ENCODE data around the gene ARID1B. TPM values are rescaled to one million over a fixed set of nuclear protein-coding genes. Genes with fewer than 3 reads are reported as not detected.

ARID1B gene
- total and polyA plus RNA-seq, 9 of the 15 experiments (the other 6 are each of a cell fraction or from before 2014, with no cell fraction given), result 12.5 to 50.5 (median 25.8) TPM

DNA sequence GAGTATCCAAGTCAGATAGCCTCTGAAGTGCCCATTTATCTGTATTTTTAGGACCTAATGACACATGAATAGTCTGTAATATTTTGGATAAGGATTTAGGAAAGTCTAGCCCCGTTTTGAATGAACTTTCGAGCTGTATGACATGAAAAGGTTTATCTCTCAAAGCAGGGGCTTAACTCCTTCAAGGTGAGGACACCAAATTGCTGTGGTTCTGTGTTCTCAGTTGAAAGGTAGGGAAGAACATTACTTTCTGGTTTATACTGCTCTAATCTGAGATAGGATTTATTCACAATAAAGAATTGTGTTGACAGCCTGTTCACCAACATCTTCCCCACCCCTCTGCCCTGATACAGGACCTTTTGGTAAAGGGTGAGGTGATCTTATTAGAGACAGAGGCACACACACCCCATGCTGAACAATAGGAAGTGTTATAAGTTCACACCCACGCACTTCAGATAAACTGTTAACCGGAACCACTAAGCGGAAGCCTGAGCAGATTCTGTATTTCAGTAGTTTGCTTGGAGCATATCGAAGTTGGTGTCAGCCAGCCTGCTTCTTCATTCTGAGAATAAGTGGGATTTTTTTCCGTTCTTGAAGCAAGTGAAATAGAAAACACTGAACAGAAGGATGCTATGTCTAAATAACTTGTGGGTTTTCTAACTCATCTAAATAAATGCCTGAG is 322.9 kb downstream of the ARID1B start (continued):
- TF ChIP-seq MEF2D (tag; conservative IDR thresholded peaks at IDR 0.05; ENCODE audit: low read depth) (no peak), POLR2AphosphoS5 (IDR thresholded peaks at IDR 0.05; ENCODE audit: control insufficient read depth, insufficient read depth, low read depth, low read length) (no peak), SAP30 (IDR thresholded peaks at IDR 0.05; ENCODE audit: borderline replicate concordance, insufficient read depth, low read depth, low read length, poor library complexity, severe bottlenecking) (no peak), POLR3G (IDR thresholded peaks at IDR 0.05; ENCODE audit: extremely low read depth, insufficient read length, insufficient replicate concordance) (no peak), ZNF79 (CRISPR knock-in tag; IDR thresholded peaks at IDR 0.05; ENCODE audit: low read depth) (no peak), ZNF12 (CRISPR knock-in tag; IDR thresholded peaks at IDR 0.05) (no peak), NR2C2 (CRISPR knock-in tag; IDR thresholded peaks at IDR 0.05) (no peak), NR2C2 (tag; IDR thresholded peaks at IDR 0.05) (peak; percentile 78), ZNF668 (CRISPR knock-in tag; IDR thresholded peaks at IDR 0.05) (no peak), KLF1 (tag; IDR thresholded peaks at IDR 0.05) (peak; percentile 33; the same call in 1 of the 2 replicates), CREM (IDR thresholded peaks at IDR 0.05; ENCODE audit: low read depth) (no peak), RBFOX2 (IDR thresholded peaks at IDR 0.05; ENCODE audit: low read depth, low read length) (no peak), PRMT5 (CRISPR knock-in tag; IDR thresholded peaks at IDR 0.05) (no peak), ETV5 (CRISPR knock-in tag; IDR thresholded peaks at IDR 0.05; ENCODE audit: low read depth) (0 out of 2 replicates have a peak, but pooled peaks have one; percentile 69), ZNF212 (CRISPR knock-in tag; IDR thresholded peaks at IDR 0.05) (no peak), SMARCB1 (IDR thresholded peaks at IDR 0.05; ENCODE audit: insufficient read length, low read depth) (no peak), TEAD2 (tag; IDR thresholded peaks at IDR 0.05) (no peak)
- TF ChIP-seq, protein P1, sequence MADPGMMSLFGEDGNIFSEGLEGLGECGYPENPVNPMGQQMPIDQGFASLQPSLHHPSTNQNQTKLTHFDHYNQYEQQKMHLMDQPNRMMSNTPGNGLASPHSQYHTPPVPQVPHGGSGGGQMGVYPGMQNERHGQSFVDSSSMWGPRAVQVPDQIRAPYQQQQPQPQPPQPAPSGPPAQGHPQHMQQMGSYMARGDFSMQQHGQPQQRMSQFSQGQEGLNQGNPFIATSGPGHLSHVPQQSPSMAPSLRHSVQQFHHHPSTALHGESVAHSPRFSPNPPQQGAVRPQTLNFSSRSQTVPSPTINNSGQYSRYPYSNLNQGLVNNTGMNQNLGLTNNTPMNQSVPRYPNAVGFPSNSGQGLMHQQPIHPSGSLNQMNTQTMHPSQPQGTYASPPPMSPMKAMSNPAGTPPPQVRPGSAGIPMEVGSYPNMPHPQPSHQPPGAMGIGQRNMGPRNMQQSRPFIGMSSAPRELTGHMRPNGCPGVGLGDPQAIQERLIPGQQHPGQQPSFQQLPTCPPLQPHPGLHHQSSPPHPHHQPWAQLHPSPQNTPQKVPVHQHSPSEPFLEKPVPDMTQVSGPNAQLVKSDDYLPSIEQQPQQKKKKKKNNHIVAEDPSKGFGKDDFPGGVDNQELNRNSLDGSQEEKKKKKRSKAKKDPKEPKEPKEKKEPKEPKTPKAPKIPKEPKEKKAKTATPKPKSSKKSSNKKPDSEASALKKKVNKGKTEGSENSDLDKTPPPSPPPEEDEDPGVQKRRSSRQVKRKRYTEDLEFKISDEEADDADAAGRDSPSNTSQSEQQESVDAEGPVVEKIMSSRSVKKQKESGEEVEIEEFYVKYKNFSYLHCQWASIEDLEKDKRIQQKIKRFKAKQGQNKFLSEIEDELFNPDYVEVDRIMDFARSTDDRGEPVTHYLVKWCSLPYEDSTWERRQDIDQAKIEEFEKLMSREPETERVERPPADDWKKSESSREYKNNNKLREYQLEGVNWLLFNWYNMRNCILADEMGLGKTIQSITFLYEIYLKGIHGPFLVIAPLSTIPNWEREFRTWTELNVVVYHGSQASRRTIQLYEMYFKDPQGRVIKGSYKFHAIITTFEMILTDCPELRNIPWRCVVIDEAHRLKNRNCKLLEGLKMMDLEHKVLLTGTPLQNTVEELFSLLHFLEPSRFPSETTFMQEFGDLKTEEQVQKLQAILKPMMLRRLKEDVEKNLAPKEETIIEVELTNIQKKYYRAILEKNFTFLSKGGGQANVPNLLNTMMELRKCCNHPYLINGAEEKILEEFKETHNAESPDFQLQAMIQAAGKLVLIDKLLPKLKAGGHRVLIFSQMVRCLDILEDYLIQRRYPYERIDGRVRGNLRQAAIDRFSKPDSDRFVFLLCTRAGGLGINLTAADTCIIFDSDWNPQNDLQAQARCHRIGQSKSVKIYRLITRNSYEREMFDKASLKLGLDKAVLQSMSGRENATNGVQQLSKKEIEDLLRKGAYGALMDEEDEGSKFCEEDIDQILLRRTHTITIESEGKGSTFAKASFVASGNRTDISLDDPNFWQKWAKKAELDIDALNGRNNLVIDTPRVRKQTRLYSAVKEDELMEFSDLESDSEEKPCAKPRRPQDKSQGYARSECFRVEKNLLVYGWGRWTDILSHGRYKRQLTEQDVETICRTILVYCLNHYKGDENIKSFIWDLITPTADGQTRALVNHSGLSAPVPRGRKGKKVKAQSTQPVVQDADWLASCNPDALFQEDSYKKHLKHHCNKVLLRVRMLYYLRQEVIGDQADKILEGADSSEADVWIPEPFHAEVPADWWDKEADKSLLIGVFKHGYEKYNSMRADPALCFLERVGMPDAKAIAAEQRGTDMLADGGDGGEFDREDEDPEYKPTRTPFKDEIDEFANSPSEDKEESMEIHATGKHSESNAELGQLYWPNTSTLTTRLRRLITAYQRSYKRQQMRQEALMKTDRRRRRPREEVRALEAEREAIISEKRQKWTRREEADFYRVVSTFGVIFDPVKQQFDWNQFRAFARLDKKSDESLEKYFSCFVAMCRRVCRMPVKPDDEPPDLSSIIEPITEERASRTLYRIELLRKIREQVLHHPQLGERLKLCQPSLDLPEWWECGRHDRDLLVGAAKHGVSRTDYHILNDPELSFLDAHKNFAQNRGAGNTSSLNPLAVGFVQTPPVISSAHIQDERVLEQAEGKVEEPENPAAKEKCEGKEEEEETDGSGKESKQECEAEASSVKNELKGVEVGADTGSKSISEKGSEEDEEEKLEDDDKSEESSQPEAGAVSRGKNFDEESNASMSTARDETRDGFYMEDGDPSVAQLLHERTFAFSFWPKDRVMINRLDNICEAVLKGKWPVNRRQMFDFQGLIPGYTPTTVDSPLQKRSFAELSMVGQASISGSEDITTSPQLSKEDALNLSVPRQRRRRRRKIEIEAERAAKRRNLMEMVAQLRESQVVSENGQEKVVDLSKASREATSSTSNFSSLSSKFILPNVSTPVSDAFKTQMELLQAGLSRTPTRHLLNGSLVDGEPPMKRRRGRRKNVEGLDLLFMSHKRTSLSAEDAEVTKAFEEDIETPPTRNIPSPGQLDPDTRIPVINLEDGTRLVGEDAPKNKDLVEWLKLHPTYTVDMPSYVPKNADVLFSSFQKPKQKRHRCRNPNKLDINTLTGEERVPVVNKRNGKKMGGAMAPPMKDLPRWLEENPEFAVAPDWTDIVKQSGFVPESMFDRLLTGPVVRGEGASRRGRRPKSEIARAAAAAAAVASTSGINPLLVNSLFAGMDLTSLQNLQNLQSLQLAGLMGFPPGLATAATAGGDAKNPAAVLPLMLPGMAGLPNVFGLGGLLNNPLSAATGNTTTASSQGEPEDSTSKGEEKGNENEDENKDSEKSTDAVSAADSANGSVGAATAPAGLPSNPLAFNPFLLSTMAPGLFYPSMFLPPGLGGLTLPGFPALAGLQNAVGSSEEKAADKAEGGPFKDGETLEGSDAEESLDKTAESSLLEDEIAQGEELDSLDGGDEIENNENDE (IDR thresholded peaks at IDR 0.05; ENCODE audit: low read depth, low read length), result no peak
